ENCODE data around the gene CBLB.

The CBLB gene

GRCh38 chr3:105708980-105709379 is 159.8 kb downstream of the CBLB start:
- intact Hi-C loops (cut with micrococcal nuclease) = no loop called here

GRCh38 chr3:105707009-105707408 is 161.8 kb downstream of the CBLB start:
- H3K4me3 Mint-ChIP-seq = no peak overlapping the region
- H3K4me1 Mint-ChIP-seq (ENCODE audit: low read depth) = no peaks in the 10 kb centered on the region
- H3K36me3 Mint-ChIP-seq (ENCODE audit: low read depth) = peaks cover 25% of the 10 kb centered on the region
- no peak overlapping the region for H3K27ac Mint-ChIP-seq
- intact Hi-C loops (cut with micrococcal nuclease) = no loop called here
- no peaks in the 10 kb centered on the region for H3K27me3 Mint-ChIP-seq
- H3K9me3 Mint-ChIP-seq = no peaks in the 10 kb centered on the region

More at GRCh38 chr3:105708980-105709379, 159.8 kb downstream of the CBLB start:
- Mint-ChIP-seq H3K9me3 (no peaks in the 10 kb centered on the region), H3K27me3 (no peaks in the 10 kb centered on the region), H3K4me1 (ENCODE audit: low read depth) (no peaks in the 10 kb centered on the region), H3K4me3 (no peak overlapping the region), H3K36me3 (ENCODE audit: low read depth) (peaks cover 16% of the 10 kb centered on the region), H3K27ac (no peak overlapping the region)

DNA sequence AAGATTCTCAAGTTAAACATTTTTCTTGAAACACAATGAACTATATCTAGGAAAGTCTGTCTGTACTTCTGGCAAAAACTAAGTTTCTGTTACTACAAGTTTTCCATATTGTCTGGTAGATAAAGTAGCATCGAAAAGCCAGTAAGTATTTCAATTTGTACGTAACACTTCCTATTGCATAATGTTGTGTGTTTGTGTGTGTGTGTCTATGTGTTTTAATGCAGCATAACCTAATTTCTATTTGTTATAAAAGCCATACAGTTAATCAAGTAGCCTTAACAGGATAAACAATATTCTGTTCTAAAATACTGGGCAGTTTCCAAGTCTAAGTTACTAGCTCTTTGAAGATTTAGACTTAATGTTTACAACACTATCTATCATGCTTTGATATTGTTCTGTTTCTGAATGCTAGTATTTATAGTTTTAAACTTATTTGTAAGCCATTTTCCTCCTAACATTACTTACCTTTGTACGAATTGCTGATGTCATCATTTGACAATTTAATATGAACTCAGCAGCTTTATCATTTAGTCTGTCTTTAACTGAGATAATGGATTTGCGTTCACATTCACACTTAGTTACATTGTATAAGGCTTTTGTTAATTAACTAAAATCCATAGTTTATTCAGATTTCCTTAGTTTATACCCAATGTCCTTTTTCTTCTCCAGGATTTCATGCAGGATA is 163.9 kb downstream of the CBLB start:
- intact Hi-C loops (cut with micrococcal nuclease) = no loop called here
- H3K27me3 Mint-ChIP-seq = no peaks in the 10 kb centered on the region
- H3K4me1 Mint-ChIP-seq (ENCODE audit: low read depth) = no peaks in the 10 kb centered on the region
- no peak overlapping the region for H3K27ac Mint-ChIP-seq
- peaks cover 32% of the 10 kb centered on the region for H3K36me3 Mint-ChIP-seq (ENCODE audit: low read depth)
- H3K4me3 Mint-ChIP-seq = no peak overlapping the region
- H3K9me3 Mint-ChIP-seq = no peaks in the 10 kb centered on the region

- no peak overlapping the region for H3K27ac Mint-ChIP-seq
- H3K4me3 Mint-ChIP-seq = no peak overlapping the region
- intact Hi-C loops (cut with micrococcal nuclease) = no loop called here
Measured at GRCh38 chr3:105700575-105700974, 168.2 kb downstream of the CBLB start.

GRCh38 chr3:105691633-105692032 is 177.2 kb downstream of the CBLB start:
- H3K4me1 Mint-ChIP-seq (ENCODE audit: low read depth) = no peaks in the 10 kb centered on the region
- H3K27me3 Mint-ChIP-seq = no peaks in the 10 kb centered on the region
- no peak overlapping the region for H3K4me3 Mint-ChIP-seq
- peaks cover 33% of the 10 kb centered on the region for H3K36me3 Mint-ChIP-seq (ENCODE audit: low read depth)
- no peak overlapping the region for H3K27ac Mint-ChIP-seq
- intact Hi-C loops (cut with micrococcal nuclease) = no loop called here
- no peaks in the 10 kb centered on the region for H3K9me3 Mint-ChIP-seq

More at GRCh38 chr3:105700575-105700974, 168.2 kb downstream of the CBLB start:
- Mint-ChIP-seq H3K4me1 (ENCODE audit: low read depth) (no peaks in the 10 kb centered on the region), H3K9me3 (no peaks in the 10 kb centered on the region), H3K27me3 (no peaks in the 10 kb centered on the region), H3K36me3 (ENCODE audit: low read depth) (peaks cover 43% of the 10 kb centered on the region)

GRCh38 chr3:105691053-105691452 is 177.8 kb downstream of the CBLB start:
- intact Hi-C loops (cut with micrococcal nuclease) = no loop called here
- Mint-ChIP-seq H3K4me3 (no peak overlapping the region), H3K27ac (no peak overlapping the region), H3K36me3 (ENCODE audit: low read depth) (peaks cover 31% of the 10 kb centered on the region), H3K4me1 (ENCODE audit: low read depth) (no peaks in the 10 kb centered on the region), H3K9me3 (no peaks in the 10 kb centered on the region), H3K27me3 (no peaks in the 10 kb centered on the region)

GRCh38 chr3:105688821-105689220 is 180.0 kb downstream of the CBLB start:
- H3K27me3 Mint-ChIP-seq = no peaks in the 10 kb centered on the region
- no peaks in the 10 kb centered on the region for H3K9me3 Mint-ChIP-seq
- no peak overlapping the region for H3K27ac Mint-ChIP-seq
- peaks cover 46% of the 10 kb centered on the region for H3K36me3 Mint-ChIP-seq (ENCODE audit: low read depth)
- H3K4me3 Mint-ChIP-seq = no peak overlapping the region
- H3K4me1 Mint-ChIP-seq (ENCODE audit: low read depth) = no peaks in the 10 kb centered on the region
- intact Hi-C loops (cut with micrococcal nuclease) = no loop called here

DNA sequence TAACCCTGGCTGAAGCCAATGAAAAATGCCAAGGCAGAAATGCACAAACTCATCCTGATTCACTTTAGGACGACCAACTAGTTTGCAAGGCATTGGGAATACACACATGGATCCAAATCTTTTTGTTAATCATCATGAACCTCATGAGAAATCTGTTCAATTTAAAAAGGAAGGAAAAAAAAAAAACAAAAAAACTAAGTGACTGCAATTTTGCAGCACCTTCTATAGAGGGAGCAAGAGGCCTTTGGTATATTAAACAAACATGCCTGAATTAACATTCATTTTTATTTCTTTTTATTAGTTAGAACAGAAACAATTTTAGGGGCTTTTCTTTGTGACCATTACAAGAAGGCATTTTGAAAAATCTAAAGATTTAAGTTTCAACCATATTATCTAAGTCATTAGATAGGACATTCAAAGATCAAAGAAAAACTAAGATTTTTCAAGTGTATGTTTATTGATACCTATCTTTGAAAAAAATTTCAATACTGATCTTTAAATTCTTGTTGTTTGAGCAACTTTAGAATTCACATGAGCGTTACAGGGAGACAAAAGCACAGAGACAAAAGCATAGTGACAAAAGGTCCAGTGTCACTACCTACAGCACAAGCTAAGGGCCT is 182.4 kb downstream of the CBLB start:
- Mint-ChIP-seq H3K4me1 (ENCODE audit: low read depth) (no peaks in the 10 kb centered on the region), H3K9me3 (no peaks in the 10 kb centered on the region), H3K4me3 (no peak overlapping the region), H3K27ac (no peak overlapping the region), H3K27me3 (no peaks in the 10 kb centered on the region), H3K36me3 (ENCODE audit: low read depth) (peaks cover 40% of the 10 kb centered on the region)
- intact Hi-C loops (cut with micrococcal nuclease) = loop anchor here (1.0 kb wide), 1 partner anchor 923 kb away; no protein-coding TSS in a partner anchor

DNA sequence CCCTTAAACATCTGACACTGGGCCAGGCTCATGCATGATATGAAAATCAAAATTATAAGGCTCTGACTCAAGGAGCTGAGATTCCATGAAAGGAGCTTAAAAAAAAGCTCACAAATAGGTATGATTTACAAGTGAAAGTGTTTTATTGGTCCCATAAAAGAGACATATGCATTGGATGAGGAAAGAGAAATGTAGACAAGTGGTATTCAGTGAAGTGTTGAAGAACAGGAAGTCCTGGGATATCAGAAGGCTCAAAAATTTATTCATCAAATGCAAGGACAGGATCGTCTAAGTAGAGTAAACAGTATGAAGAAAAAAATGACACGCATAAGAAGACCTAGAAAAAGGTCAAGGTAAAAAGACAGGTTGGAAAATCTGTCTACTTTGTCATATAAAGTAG is 188.9 kb downstream of the CBLB start:
- no peak overlapping the region for H3K27ac Mint-ChIP-seq

GRCh38 chr3:105678017-105678416 is 190.8 kb downstream of the CBLB start:
- Mint-ChIP-seq H3K4me3 (no peak overlapping the region), H3K27ac (no peak overlapping the region), H3K27me3 (no peaks in the 10 kb centered on the region), H3K4me1 (ENCODE audit: low read depth) (no peaks in the 10 kb centered on the region), H3K36me3 (ENCODE audit: low read depth) (peaks cover 82% of the 10 kb centered on the region), H3K9me3 (no peaks in the 10 kb centered on the region)
- intact Hi-C loops (cut with micrococcal nuclease) = no loop called here

More for the DNA sequence above, 188.9 kb downstream of the CBLB start:
- no peaks in the 10 kb centered on the region for H3K27me3 Mint-ChIP-seq
- no peaks in the 10 kb centered on the region for H3K9me3 Mint-ChIP-seq
- H3K4me1 Mint-ChIP-seq (ENCODE audit: low read depth) = no peaks in the 10 kb centered on the region
- H3K36me3 Mint-ChIP-seq (ENCODE audit: low read depth) = peaks cover 79% of the 10 kb centered on the region
- no peak overlapping the region for H3K4me3 Mint-ChIP-seq
- intact Hi-C loops (cut with micrococcal nuclease) = no loop called here

- no peaks in the 10 kb centered on the region for H3K27me3 Mint-ChIP-seq
- H3K9me3 Mint-ChIP-seq = no peaks in the 10 kb centered on the region
- intact Hi-C loops (cut with micrococcal nuclease) = no loop called here
- peaks cover 79% of the 10 kb centered on the region for H3K36me3 Mint-ChIP-seq (ENCODE audit: low read depth)
- no peaks in the 10 kb centered on the region for H3K4me1 Mint-ChIP-seq (ENCODE audit: low read depth)
- H3K27ac Mint-ChIP-seq = no peak overlapping the region
- no peak overlapping the region for H3K4me3 Mint-ChIP-seq
Measured at GRCh38 chr3:105676621-105677300, 192.1 kb downstream of the CBLB start.

- Mint-ChIP-seq H3K27ac (no peak overlapping the region), H3K4me1 (ENCODE audit: low read depth) (no peaks in the 10 kb centered on the region), H3K36me3 (ENCODE audit: low read depth) (peaks cover 70% of the 10 kb centered on the region), H3K27me3 (no peaks in the 10 kb centered on the region), H3K9me3 (no peaks in the 10 kb centered on the region), H3K4me3 (no peak overlapping the region)
- intact Hi-C loops (cut with micrococcal nuclease) = no loop called here
Measured at GRCh38 chr3:105674437-105675065, 194.3 kb downstream of the CBLB start.

GRCh38 chr3:105672996-105673395 is 195.8 kb downstream of the CBLB start:
- H3K36me3 Mint-ChIP-seq (ENCODE audit: low read depth) = peaks cover 71% of the 10 kb centered on the region
- no peaks in the 10 kb centered on the region for H3K9me3 Mint-ChIP-seq
- no peaks in the 10 kb centered on the region for H3K4me1 Mint-ChIP-seq (ENCODE audit: low read depth)

GRCh38 chr3:105662306-105662705 is 206.5 kb downstream of the CBLB start:
- Mint-ChIP-seq H3K4me3 (no peak overlapping the region), H3K27ac (no peak overlapping the region), H3K4me1 (ENCODE audit: low read depth) (no peaks in the 10 kb centered on the region), H3K27me3 (no peaks in the 10 kb centered on the region), H3K9me3 (no peaks in the 10 kb centered on the region), H3K36me3 (ENCODE audit: low read depth) (peaks cover 36% of the 10 kb centered on the region)
- intact Hi-C loops (cut with micrococcal nuclease) = no loop called here

More at GRCh38 chr3:105672996-105673395, 195.8 kb downstream of the CBLB start:
- Mint-ChIP-seq H3K27me3 (no peaks in the 10 kb centered on the region), H3K27ac (no peak overlapping the region), H3K4me3 (no peak overlapping the region)
- intact Hi-C loops (cut with micrococcal nuclease) = no loop called here
